NOMO-1 treated with dmso at 0.1 percent for 144 hours (cell line): Measurements from ENCODE around the gene ZNRD2.
A peak's percentile ranks its signal among the peaks of the same experiment; 100 is the strongest.

Source experiments
- DNase-seq: peaks from one replicate; lab custom pipeline; 2025; ENCODE audit not compliant: unreplicated experiment; lab: John Stamatoyannopoulos, UW

Gene ZNRD2

DNA sequence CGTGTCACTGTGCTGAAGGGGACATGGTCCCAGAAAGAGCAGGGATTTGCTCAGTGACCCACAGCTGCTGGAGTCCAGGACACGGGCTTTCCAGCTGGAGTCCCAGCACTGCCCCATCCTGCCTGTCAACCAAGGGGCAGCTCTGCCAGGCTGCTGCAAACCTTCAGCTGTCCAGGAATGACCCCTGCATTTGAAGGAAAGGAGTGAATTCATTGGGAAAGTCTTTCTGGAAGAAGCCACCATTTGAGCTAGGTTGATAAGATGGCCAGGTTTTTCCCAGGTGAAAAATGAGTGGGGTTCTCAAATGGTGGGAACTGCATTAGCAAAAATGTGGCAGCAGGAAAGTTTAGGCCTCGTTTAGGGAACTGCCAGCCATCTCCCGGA is 16.0 kb downstream of the ZNRD2 start:
- no peak for DNase-seq

DNA sequence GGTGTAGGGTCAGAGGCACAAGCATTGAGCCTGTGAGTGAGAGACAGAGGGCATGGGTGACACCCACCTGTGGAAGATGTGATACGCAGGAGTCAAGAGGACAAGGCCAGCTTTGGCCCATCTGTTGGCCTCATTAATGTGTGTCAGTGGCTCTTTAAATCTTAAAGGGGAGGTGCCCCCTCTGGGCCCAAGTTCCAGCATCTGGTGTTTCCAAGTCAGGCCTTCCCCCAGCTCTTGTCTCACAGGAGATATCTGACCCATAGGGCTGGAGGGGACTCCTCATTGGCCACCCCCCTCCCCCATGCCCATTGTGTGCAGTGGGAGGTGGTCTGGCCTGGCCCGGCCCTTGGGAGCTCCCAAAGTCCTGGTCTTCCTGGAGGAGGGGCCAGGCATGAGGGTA is 16.4 kb downstream of the ZNRD2 start:
- DNase-seq: no peak

DNA sequence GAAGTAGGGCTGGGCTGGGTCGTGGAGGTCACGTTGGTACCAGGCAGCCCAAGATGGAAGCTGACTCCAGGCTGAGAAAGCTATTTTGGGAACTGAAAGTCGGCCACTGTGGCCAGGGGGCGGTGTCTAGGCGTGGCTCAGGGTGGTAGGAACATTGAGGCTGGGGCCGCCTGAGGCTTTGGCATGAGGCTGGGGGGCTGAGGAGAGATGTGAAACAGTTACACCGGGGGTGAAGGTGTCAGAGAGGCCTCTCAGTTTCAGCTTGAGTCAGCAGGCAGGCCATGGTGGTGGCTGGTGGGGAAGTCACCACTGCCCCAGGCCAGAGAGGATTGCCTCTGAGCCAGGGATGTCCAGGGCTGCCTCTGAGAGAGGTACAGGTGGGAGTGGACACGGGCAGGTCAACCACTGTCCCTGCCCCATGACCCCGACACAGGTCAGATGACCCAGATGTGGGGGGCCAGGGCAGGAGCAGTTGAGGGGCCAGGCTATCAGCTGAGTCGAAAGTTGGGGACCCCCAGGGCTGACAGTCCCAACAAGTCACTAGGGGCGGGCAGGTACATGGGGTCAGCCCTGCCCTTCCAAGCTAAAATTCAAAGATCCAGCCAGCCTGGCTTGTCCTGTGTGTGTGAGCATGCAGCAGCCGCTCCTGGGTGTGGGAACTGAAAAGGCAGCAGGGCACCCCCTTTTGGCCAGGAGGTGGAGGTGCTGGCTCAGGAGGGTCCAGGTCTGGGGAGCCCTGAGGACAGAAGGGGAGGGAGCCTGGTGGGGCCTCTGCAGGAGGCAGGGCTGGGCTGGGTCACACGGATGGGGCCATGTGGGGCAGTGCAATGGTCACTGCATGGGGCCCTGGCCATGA is 18.1 kb downstream of the ZNRD2 start:
- peak; percentile 61 for DNase-seq

DNA sequence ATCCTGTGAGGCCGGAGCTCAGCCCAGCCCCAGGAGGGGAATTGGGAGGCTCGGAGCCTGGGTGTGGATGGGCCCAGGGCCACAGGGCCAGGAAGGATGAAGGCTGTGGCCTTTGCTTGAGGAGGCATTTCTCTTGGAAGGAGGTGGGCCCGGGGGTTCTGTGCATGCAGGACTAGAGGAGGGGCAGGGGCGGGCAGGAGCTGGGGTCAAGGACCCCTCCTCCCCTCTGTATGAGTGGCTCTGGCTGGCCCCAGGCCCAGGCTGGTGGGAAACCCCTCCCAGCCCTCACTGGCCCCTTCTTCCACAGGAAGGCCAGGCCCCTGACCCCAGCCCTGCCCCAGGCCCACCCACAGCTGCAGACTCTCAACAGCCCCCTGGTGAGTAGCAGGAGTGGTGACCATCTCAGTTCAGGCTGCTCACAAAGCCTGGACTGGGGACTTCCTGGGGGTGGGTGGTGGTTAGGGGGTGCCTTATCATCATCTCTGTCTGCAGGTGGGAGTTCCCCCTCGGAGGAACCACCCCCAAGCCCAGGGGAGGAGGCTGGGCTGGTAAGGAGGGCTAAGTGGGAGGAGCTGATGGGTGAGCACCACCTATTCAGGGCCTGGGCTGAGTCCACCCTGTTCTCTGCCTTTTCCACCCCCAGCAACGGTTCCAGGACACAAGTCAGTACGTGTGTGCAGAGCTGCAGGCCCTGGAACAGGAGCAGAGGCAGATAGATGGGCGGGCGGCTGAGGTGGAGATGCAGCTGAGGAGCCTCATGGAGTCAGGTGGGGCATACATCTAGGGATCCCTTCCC is 19.4 kb downstream of the ZNRD2 start:
- no peak for DNase-seq

DNA sequence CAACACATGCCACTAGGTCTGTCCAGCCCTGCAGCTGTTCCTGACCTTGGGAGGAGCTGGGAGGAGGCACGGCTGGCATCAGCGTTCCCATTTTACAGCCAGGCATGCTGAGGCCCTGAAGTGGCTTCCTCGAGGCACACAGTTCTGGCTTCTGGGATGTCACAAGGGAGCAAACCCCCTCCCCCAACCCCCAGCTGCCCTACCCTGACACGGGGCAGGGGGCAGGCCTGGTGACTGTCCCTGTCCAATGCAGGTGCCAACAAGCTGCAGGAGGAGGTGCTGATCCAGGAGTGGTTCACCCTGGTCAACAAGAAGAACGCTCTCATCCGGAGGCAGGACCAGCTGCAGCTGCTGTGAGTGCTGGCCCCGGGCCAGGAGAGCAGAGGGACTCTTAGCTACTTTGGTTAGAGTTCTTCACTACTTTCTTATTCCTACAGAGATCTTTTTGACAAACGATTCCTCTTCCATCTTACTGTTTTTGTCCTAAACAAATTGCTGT is 20.0 kb downstream of the ZNRD2 start:
- DNase-seq: no peak

DNA sequence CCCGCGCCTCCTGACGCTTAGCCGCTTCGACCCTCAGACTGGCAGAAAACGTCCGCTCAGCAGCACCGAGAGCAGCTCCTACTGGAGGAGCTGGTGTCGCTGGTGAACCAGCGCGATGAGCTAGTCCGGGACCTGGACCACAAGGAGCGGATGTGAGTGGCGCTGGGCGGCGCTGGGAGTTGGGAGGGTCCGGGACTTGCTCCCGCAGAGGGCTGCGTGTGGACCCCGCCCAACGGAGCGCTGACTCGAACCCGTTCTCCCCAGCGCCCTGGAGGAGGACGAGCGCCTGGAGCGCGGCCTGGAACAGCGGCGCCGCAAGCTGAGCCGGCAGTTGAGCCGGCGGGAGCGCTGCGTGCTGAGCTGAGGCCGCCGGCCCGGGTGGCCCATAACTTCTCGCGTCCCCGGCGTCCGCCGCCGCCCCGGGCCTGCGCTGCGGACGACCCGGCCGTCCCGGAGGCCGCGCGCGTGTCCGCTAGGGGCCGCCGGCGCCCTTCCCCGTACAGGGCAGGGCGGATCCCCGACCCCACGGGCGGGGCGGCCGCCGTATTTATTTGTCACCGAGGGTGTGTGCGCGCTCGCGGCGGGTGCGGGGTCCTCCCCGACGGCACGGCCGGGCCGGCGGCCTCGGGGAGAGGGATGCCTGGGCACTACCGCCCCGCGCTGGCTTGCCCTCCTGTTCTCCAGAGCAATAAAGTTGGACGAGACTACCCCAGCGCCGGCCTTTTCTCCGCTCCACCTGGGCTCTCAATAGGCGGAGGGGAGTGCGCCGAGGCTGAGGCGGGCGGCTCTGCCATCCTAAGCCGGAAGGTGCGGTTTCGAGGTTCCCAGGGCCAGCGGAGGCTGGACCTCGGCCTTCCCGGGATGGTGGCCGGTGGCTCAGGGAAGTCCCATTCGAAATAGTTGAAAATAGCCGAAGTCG is 21.9 kb downstream of the ZNRD2 start:
- no peak for DNase-seq

DNA sequence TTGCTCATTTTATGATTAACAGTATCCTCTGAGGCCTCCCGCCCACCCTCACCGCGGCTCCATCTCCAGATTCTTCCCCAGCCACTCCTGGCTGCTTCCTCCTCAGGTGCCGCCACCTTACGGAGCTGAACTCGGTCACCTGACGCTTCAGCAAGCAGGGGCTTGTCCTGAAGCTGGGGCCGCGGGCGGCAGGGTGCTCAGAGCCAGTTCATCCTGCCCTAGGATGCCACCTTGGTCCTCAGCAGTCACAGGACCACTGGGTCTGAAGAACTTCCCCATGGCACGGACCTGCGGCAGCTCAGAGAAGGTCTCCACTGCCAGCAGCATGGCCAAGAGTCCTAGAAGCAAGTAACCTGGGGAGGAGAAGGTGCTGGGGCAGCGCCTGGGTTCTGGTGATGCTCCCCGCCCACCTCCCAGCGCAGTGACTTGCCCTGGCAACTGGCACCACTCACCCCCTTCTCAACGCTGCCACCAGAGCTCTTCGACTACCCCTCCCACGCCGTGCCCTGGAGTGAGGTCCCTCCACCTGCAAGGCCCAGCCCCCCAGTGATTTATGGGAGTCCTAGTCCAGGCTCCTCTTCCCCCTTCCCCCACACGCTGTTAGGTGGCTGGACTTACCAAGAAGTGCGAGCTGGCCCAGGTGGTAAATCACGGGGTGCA is 22.7 kb downstream of the ZNRD2 start:
- no peak for DNase-seq

DNA sequence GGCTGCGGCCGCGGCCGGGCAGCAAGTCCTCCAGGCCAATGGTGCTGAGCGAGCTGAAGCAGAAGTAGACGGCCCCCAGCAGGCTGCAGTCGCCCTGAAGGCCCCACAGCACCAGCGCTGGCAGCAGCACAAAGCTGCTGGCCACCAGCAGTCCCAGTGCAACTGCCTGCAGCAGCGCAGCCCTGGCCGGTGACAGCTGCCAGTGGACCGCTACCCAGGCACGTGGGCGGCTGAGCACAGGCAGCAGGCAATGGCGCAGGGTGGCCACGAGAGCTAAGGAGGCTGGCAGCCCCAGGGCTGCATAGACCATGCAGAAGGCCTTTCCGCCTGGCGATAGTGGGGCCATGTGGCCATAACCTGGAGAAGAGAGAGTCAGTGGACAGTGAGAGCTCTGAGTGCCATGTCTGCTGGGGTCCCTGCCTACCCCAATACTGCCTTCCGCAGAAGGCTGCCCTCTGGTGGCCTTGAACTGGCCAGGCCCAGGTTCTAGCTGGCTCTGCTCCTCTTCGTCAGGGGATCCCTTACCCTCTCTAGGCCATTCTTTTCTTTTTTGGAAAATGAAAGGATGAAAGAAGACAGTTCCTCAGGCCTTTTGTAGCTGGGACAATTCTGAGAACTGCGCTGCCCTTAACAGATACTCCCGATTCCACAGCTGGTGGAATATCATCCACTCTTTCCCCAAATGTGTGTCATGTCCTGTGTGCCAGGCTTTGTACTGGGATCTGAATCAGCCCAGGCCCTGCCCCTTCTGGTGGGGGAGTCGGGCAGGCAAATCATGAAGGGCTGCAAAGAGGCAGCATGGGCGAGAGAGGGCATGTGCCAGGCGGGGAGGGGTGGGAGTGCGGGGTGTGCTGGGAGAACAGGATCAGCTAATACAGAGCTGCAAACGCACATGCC is 23.5 kb downstream of the ZNRD2 start:
- peak; percentile 33 for DNase-seq

DNA sequence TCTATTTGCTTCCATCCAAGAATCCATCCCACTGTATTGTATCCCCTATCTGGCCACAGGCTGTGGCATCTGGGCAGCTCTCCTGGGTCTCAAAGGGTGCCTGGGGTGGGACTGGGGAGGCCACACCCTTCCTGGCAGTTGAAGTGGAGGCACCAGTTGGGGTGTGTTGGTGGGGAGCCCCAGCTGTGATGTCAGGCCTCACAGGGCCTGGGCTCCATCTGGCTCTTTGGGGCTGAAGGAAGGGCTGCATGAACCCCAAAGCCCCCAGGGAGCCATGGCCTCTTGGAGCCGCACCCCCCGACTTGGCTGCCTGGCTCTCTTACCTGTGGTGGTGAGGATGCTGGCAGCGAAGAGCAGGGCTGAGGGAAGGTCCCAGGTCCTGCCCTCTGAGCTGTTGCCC is 24.9 kb downstream of the ZNRD2 start:
- DNase-seq: no peak

DNA sequence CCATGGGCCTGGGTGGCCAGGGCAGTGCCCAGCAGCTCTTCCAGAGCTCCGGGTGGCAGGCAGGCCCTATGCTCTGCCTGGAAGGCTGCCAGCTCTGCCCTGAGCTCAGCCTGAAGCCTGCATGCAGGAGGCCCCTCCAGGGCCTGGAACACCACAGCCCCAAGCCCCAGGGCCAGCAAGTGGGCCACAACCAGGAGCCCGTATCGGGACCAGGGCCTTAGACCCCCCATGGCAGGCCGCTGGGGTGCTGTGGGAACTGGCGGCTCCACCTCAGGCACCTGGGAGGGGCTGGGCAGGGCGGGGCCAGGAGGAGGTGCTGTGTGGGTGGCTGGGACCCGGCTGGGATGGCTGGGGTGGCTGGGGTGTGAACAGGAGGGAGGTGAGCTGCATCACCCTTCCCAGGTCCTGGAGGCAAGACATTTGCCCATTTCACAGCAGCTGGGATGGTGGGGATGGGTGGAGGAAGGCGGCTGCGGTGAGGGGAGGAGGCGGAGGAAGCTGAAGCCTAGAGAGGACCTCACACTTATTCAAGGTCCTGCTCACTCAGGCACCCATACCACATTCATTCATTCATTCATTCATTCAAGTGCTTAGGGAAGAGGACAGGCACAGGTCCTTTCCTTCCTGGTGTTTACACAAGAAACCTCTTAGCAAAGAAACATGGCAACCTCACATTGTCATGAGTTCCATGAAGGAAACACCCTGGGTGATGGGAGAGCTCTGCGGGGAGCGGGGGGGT is 25.4 kb downstream of the ZNRD2 start, which contains the start of gene KCNK7:
TSS of gene KCNK7 (minus strand) at position 258 of the 739 bp plus-strand sequence. CDS start at position 230, 28 bp downstream.
- DNase-seq: no peak

DNA sequence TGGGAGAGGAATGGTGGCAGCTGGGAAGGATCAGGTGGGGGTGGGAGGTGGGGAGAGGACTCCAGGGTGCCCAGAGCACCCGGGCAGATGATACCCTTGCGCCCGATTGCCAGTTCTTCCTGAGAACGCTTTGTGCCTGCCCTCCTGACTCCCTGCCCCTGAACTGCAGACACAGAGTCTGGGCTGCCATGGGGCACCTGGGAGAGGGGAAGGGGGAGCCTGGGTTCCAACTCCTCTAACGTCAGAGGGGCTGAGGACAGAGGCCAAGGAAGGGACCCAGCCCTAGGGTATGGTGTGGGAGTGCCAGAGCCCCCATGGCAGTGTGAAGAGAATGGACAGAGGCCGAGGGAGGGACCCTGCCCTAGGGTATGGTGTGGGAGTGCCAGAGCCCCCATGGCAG is 26.2 kb downstream of the ZNRD2 start:
- DNase-seq: no peak

DNA sequence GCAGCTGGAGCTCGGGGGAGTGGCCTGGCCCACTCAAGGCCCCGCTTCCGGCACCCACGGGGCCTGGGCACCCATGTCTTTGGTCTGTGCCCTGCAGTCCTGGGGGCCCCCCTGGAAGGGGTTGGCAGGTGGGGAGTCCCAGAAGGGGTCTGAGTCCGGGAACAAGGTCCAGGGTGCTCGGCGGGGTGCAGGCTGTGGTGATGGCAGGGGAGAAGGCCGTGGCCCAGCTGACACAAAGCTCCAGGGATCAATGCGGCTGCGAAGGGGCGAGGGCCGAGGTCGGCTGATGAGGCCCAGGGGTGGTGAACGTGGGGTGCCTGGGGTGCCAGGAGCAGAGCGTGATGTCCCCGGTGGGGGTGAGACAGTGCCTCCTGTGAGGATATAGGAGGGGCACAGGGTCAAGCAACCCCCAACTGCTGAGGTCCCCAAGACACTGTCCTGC is 28.0 kb downstream of the ZNRD2 start:
- DNase-seq: no peak

DNA sequence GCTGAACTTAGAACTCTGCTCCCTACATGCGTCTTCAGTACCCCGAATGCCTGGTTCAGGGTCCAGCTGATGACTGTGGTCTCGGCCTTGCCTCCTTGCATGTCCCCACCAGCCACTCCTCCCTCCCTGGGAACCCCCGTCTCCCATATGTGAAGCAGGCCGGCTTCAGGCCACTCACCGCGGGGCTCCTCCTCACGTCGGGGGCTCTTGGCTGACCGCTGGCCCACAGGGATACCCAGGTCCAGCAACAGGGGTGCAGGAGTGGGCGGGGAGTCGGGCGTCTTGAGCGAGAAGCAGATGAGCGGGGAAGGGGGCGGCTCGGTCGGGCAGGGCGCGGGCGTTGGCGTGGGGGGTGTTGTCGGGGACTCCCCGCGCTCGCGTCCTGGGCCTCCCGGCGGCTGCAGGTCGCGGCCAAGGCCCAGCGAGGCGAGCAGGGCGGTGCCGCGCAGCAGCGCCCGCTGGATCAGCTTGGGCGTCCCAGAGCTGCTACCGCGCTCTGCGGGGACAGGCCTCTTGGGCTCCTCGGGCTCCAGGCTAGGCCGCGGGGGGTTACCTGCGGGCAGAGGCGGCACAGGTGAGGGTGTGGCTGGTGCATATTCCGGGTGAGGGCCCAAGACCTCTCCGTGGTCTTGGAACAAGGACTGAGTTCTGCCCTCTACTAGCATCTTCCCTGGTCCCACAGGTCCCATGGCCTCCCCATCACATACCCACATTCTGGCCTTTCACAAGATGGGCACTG is 29.1 kb downstream of the ZNRD2 start:
- DNase-seq: no peak

DNA sequence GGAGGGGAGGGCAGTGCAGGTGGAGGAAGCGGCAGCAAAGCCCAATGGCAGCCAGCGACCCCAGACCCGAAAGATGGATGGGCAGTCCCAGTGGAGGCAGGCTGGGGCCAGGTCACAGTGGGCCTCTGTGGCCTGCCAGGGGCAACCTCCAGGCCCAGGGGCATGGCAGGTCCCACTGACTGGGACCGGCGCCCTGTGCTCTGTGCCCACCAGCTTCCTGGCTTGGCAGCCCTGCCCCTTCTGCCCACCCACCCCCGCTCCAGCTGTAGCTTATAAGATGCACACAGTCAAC is 29.6 kb downstream of the ZNRD2 start:
- no peak for DNase-seq

DNA sequence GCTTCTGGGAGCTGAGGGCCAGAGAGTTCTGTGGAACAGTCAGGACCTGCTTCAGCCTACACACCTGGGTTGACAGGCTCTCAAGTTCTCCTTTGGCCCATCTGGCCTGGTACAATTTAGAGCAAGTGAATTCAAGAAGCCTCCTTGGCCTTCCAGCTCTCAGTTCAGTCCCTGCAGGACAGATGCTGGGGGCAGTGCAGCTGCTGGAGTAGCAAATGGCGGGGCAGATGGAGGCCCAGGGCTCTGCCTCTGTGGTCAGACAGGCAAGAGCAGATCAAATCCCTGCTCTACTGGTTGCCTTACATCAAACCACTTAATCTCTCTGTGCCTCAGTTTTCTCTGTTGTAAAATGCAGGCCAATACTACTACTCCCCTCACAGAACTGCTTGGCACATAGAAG is 34.0 kb downstream of the ZNRD2 start:
- DNase-seq: no peak

DNA sequence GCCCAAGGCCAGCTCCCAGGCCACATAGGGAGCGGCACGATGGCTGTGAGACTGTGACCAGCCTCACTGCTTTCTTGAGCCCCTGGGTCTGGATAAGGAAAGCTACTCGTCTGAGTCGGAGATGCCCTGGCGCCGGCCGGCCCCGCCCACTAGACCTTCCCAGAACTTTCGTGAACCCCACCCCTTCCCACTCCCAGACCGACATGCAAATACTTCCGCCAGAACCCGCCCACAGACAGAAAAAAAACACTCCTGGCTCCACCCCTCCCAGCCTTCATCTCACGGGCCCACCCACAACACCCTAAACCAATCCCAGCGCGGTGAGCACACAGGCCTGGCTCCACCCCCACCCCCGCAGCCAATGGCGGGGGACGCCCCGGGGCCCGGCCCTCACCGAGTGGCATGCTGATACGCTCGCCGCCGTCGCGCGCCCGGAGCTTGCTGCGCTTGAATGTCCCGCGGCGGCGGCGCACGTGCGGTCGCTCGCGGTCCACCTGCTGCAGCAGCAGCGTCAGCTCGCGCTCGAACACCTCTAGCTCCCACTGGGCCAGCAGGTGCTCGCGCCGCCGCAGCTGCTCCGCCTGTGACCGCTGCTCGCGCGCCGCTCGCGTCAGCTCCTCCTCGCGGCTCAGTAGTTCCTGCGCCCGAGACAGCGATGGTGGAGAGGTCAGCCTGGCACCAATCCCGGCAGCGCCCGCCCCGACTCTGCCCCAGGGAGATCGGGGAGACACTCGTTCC is 36.8 kb downstream of the ZNRD2 start:
- DNase-seq: no peak

DNA sequence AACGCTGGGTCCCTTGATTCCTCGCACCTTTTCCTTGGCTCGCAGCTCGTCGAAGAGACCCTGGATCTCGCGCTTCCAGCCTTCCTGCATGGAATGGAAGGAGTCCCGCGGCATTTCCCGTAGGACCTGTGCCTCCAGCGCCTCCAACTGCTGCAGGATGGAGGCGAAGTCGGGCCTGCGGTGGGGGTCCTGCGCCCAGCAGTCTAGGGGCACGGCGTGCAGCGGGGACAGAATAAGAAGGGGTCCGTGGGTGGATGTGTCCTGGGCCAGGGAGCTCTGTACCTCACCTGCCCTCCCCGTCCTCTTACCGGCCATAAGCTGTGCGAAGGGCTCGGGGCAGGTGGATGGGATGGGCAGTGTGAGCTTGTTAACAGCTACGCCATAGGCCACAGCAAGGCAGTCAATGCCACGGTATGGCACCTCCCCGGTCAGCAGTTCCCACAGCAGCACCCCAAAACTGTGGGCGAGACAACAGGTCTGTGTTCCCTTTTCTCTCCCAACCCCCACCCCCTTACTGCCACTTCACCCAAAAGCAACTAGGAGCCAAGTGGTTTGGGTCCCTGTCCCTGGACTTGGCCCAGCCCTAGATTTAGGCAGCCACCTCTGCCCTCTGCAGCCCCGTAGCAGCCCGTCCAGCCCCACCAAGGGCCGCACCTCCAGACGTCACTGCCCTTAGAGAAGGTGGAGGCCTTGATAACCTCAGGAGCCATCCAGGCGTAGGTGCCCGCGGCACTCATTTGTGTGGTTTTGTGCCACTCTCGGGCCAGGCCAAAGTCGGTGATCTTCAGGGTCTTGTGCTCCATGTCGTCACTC is 37.5 kb downstream of the ZNRD2 start:
- DNase-seq: no peak
